Endothelial cell of umbilical vein (primary cell): ENCODE measurements around the gene FUT9. TPM values are rescaled to one million over a fixed set of nuclear protein-coding genes. Genes with fewer than 3 reads are reported as not detected.

Experiments
- BruUV-seq: library from RNA; stranded (reverse); fragments of 400-500 nt; replicated peaks from 2 replicates; lab custom pipeline; 2021; lab: Mats Ljungman, UMichigan
- CTCF ChIA-PET: fragments of 300-600, 350-600 bp; sonication (Branson Sonifier 250); formaldehyde crosslinking; loops from one replicate; lab custom pipeline; 2021; ENCODE audit warnings: antibody characterized with exemption, inconsistent platforms; lab: Charles Lee
- POLR2A ChIA-PET: fragments of 300-600, 350-600 bp; sonication (Branson Sonifier 250); formaldehyde crosslinking; loops from one replicate; lab custom pipeline; 2021; ENCODE audit warnings: antibody characterized with exemption, inconsistent platforms; lab: Charles Lee
- DNase-seq: peaks from one replicate; pipeline ENCODE4 v3.0.0-alpha.2; 2011; ENCODE audit warnings: low read depth, low spot score
- FAIRE-seq: peaks from 2 replicates; lab custom pipeline; 2011; peaks lifted over from hg19 to GRCh38; lab: Jason Lieb, UNC
- H2AFZ ChIP-seq: 2 replicates; pipeline ENCODE4 v1.6.0; 2012; ENCODE audit warnings: low read depth, low read length, control low read depth, inconsistent platforms
- H3K27ac ChIP-seq: 2 replicates; pipeline ENCODE4 v1.5.1; 2011; ENCODE audit warnings: low read depth, mild to moderate bottlenecking, control low read depth, low read length, moderate library complexity; ENCODE audit not compliant: insufficient read depth
- H3K27me3 ChIP-seq, 2 experiments: 2 replicates each; pipeline versions ENCODE4 v1.6.0 to v1.6.1; 2011; ENCODE audit warnings: low read length in 2 of 2, mixed read lengths in 1 of 2; ENCODE audit not compliant: control insufficient read depth in 2 of 2, insufficient read depth in 2 of 2
- H3K36me3 ChIP-seq, 2 experiments: 2 replicates in 1 of 2; 3 replicates in 1 of 2; pipeline ENCODE4 v1.5.1; 2011; ENCODE audit warnings: low read length in 2 of 2, mild to moderate bottlenecking in 1 of 2, moderate library complexity in 1 of 2; ENCODE audit not compliant: control insufficient read depth in 2 of 2, insufficient read depth in 2 of 2; ENCODE audit errors: extremely low read depth in 1 of 2
- H3K4me1 ChIP-seq: 3 replicates; pipeline ENCODE4 v1.5.1; 2011; ENCODE audit warnings: mild to moderate bottlenecking, low read length; ENCODE audit not compliant: control insufficient read depth, insufficient read depth; ENCODE audit errors: extremely low read depth
- H3K4me2 ChIP-seq: 2 replicates; pipeline ENCODE4 v1.6.1; 2011; ENCODE audit warnings: low read length, control low read depth, mixed read lengths; ENCODE audit not compliant: insufficient read depth
- H3K4me3 ChIP-seq, 3 experiments: fragments of 200-600 bp in 1 of 3; sonication (generic), shearing (Covaris generic) in 1 of 3; replicated peaks in 1 of 3; 2 replicates each; pipeline ENCODE4 v1.5.1; 2011 to 2016; ENCODE audit warnings: control low read depth in 3 of 3, low read length in 3 of 3, mild to moderate bottlenecking in 2 of 3, inconsistent platforms in 1 of 3, low read depth in 1 of 3, moderate library complexity in 1 of 3; ENCODE audit not compliant: insufficient read depth in 1 of 3
- H3K79me2 ChIP-seq: 2 replicates; pipeline ENCODE4 v1.6.0; 2012; ENCODE audit warnings: low read length, inconsistent platforms; ENCODE audit not compliant: control insufficient read depth, insufficient read depth
- H3K9ac ChIP-seq: replicated peaks from 2 replicates; pipeline ENCODE3; 2011; ENCODE audit warnings: low read length, control low read depth; ENCODE audit not compliant: insufficient read depth; ENCODE audit errors: extremely low read depth
- H3K9me1 ChIP-seq: replicated peaks from 3 replicates; pipeline ENCODE4 v1.6.0; 2011; ENCODE audit warnings: mild to moderate bottlenecking, low read length; ENCODE audit not compliant: control insufficient read depth, insufficient read depth; ENCODE audit errors: extremely low read depth
- H3K9me3 ChIP-seq: replicated peaks from 2 replicates; pipeline ENCODE4 v1.5.1; 2012; ENCODE audit warnings: low read length, inconsistent platforms; ENCODE audit not compliant: control insufficient read depth, insufficient read depth
- H4K20me1 ChIP-seq: replicated peaks from 2 replicates; pipeline ENCODE3; 2011; ENCODE audit warnings: mild to moderate bottlenecking, low read length; ENCODE audit not compliant: control insufficient read depth, insufficient read depth; ENCODE audit errors: extremely low read depth
- EZH2 ChIP-seq: IDR thresholded peaks from 2 replicates; pipeline ENCODE4 v1.6.1; 2012; ENCODE audit warnings: borderline replicate concordance, low read depth, mild to moderate bottlenecking, moderate library complexity, low read length, inconsistent platforms; ENCODE audit not compliant: severe bottlenecking
- FOS ChIP-seq: IDR thresholded peaks from 2 replicates; pipeline ENCODE4 v1.6.1; 2011; ENCODE audit warnings: mild to moderate bottlenecking, low read length, moderate library complexity, borderline replicate concordance; ENCODE audit not compliant: insufficient read depth
- GATA2 ChIP-seq: IDR thresholded peaks from 2 replicates; pipeline ENCODE4 v1.7.0; 2011; ENCODE audit warnings: low read depth, mild to moderate bottlenecking, moderate library complexity, mixed read lengths, low read length; ENCODE audit not compliant: insufficient read length, insufficient read depth
- JUN ChIP-seq: IDR thresholded peaks from 2 replicates; pipeline ENCODE4 v1.6.1; 2011; ENCODE audit warnings: borderline replicate concordance, low read depth; ENCODE audit not compliant: insufficient read length, insufficient read depth
- MYC ChIP-seq: IDR thresholded peaks from one replicate; pipeline ENCODE4 v1.6.1; 2011; ENCODE audit warnings: mild to moderate bottlenecking, low read depth, low read length
- POLR2A ChIP-seq: IDR thresholded peaks from 2 replicates; pipeline ENCODE4 v1.6.1; 2012; ENCODE audit warnings: low read depth, mild to moderate bottlenecking, control low read depth, low read length
- POLR2AphosphoS5 ChIP-seq: IDR thresholded peaks from 2 replicates; pipeline ENCODE4 v1.6.1; 2012; ENCODE audit warnings: low read depth, mild to moderate bottlenecking, control low read depth, low read length, moderate library complexity; ENCODE audit not compliant: insufficient read depth
- dilution Hi-C: fragments of 300-500 bp; cut with MboI; formaldehyde crosslinking; loops from one replicate; pipeline ENCODE4 v1.15.0; 2019; ENCODE audit warnings: low sequenced_read_pairs; ENCODE audit not compliant: extremely low pct_ligation_motif_present
- intact Hi-C: fragments of 100-400 bp; cut with micrococcal nuclease; formaldehyde crosslinking; loops from one replicate; pipeline ENCODE4 v1.10.0; 2022
- polyA plus RNA-seq, 4 experiments: library from polyadenylated mRNA; depleted of rRNA in 3 of 4; stranded (reverse) in 3 of 4; unstranded in 1 of 4; fragments of >200 nt; gene quantifications; 2 replicates each; pipeline versions ENCODE4 v1.2.1 to v1.2.3, GENCODE V29; 2011 to 2012; ENCODE audit warnings: missing spikeins in 1 of 4
- total RNA-seq: library from RNA; stranded (reverse); gene quantifications from 2 replicates; pipeline ENCODE4 v1.2.3, GENCODE V29; 2021
- TF ChIP-seq, protein P1 (sequence below), 2 donors: IDR thresholded peaks; 1 replicate in 1 of 2; 2 replicates in 1 of 2; pipeline ENCODE4 v1.5.1; 2011; ENCODE audit warnings: low read length in 2 of 2, mild to moderate bottlenecking in 2 of 2, moderate library complexity in 2 of 2, control low read depth in 1 of 2, inconsistent platforms in 1 of 2, low read depth in 1 of 2; ENCODE audit not compliant: insufficient read depth in 1 of 2; ENCODE audit errors: extremely low read depth in 1 of 2
- TF ChIP-seq, protein P2 (sequence below): IDR thresholded peaks from 2 replicates; pipeline ENCODE4 v1.6.1; 2011; ENCODE audit not compliant: insufficient read depth, insufficient read length

FUT9 gene
- total and polyA plus RNA-seq, 2 donors (not counting 3 experiments of a cell fraction or from before 2014, with no cell fraction given), result not detected

DNA sequence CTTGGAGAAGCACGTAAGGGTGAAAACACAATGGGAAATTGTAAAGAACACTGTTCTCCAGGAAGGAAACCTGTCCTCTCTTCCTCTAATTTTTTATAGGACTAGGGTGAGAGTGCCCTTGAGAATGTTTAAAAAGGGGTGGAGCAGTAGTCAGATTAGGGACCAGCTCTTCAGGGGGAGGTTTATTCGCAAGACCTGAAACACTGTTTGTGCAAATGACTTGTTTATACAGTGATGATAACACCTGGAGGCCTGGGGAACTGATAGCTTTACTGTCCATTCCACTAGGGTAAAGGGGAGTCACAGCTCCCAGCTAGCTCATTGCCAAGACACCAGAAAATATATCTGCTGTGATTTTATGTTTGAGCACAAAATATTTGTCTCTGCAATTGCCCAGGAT lies 8.1 kb upstream of the FUT9 start:
- H3K4me3 ChIP-seq, result no peak overlapping the region
- CTCF ChIA-PET, result no interaction called here
- H2AFZ ChIP-seq, result no peak overlapping the region
- H3K4me2 ChIP-seq, result no peak overlapping the region
- intact Hi-C loops, result no loop called here
- no peaks in the 10 kb centered on the region for H3K79me2 ChIP-seq
- no peaks in the 10 kb centered on the region for H3K27me3 ChIP-seq
- no peak for DNase-seq
- dilution Hi-C loops, result no loop called here
- no TSS peak for BruUV-seq
- POLR2A ChIA-PET, result no interaction called here
- H3K9ac ChIP-seq, result no peak overlapping the region
- TF ChIP-seq POLR2A, result no peak
- TF ChIP-seq FOS, result no peak
- TF ChIP-seq GATA2, result no peak
- TF ChIP-seq JUN, result no peak
- TF ChIP-seq POLR2AphosphoS5, result no peak
- TF ChIP-seq EZH2, result no peak
- TF ChIP-seq, protein P1, sequence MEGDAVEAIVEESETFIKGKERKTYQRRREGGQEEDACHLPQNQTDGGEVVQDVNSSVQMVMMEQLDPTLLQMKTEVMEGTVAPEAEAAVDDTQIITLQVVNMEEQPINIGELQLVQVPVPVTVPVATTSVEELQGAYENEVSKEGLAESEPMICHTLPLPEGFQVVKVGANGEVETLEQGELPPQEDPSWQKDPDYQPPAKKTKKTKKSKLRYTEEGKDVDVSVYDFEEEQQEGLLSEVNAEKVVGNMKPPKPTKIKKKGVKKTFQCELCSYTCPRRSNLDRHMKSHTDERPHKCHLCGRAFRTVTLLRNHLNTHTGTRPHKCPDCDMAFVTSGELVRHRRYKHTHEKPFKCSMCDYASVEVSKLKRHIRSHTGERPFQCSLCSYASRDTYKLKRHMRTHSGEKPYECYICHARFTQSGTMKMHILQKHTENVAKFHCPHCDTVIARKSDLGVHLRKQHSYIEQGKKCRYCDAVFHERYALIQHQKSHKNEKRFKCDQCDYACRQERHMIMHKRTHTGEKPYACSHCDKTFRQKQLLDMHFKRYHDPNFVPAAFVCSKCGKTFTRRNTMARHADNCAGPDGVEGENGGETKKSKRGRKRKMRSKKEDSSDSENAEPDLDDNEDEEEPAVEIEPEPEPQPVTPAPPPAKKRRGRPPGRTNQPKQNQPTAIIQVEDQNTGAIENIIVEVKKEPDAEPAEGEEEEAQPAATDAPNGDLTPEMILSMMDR (IDR thresholded peaks at IDR 0.05; ENCODE audit: extremely low read depth in 1 of 2, insufficient read depth in 1 of 2, low read depth in 1 of 2, low read length in 2 of 2), result no peak
- TF ChIP-seq, protein P2, sequence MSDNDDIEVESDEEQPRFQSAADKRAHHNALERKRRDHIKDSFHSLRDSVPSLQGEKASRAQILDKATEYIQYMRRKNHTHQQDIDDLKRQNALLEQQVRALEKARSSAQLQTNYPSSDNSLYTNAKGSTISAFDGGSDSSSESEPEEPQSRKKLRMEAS, result no peak
- no peak for TF ChIP-seq MYC
- peaks cover 2% of the 10 kb centered on the region for H3K9me3 ChIP-seq
- H4K20me1 ChIP-seq, result no peaks in the 10 kb centered on the region
- FAIRE-seq, result no peak
- no peaks in the 10 kb centered on the region for H3K9me1 ChIP-seq
- H3K4me1 ChIP-seq, result no peaks in the 10 kb centered on the region
- no peak overlapping the region for H3K27ac ChIP-seq
- H3K36me3 ChIP-seq, result no peaks in the 10 kb centered on the region
